ENCODE measurements around the gene LRRC27.

LRRC27 gene

GRCh38 chr10:132368881-132369635 is 37.1 kb downstream of the LRRC27 start:
- no peak for TF ChIP-seq CTCF (IDR thresholded peaks at IDR 0.05)

GRCh38 chr10:132369636-132370185 is 37.7 kb downstream of the LRRC27 start:
- TF ChIP-seq CTCF (IDR thresholded peaks at IDR 0.05), result no peak

- TF ChIP-seq CTCF (IDR thresholded peaks at IDR 0.05), result no peak
Observed at GRCh38 chr10:132370426-132371340, 38.7 kb downstream of the LRRC27 start.

GRCh38 chr10:132371641-132372081 is 39.7 kb downstream of the LRRC27 start:
- peak; percentile 36; the same call in 1 of the 2 replicates for TF ChIP-seq CTCF (IDR thresholded peaks at IDR 0.05)

- no peak for TF ChIP-seq CTCF (IDR thresholded peaks at IDR 0.05)
Observed at GRCh38 chr10:132372516-132373095, 40.6 kb downstream of the LRRC27 start.

- TF ChIP-seq CTCF (IDR thresholded peaks at IDR 0.05), result no peak
Observed at GRCh38 chr10:132373241-132373955, 41.4 kb downstream of the LRRC27 start.

GRCh38 chr10:132374176-132374575 is 42.2 kb downstream of the LRRC27 start:
- no peak for TF ChIP-seq CTCF (IDR thresholded peaks at IDR 0.05)
